Fibroblast of mammary gland (primary cell): ENCODE data around the gene CACNA1B.

Experiments
- DNase-seq: peaks from one replicate; pipeline ENCODE4 v3.0.0-alpha.2; 2010; ENCODE audit warnings: low read depth
- H3K4me3 ChIP-seq: 2 replicates; pipeline ENCODE4 v1.5.1; 2011; ENCODE audit warnings: low read depth, mild to moderate bottlenecking, low read length, moderate library complexity; ENCODE audit not compliant: control insufficient read depth
- TF ChIP-seq, protein P1 (sequence below): conservative IDR thresholded peaks from 2 replicates; pipeline ENCODE4 v1.5.1; 2011; ENCODE audit warnings: low read depth, low read length, inconsistent platforms; ENCODE audit not compliant: control insufficient read depth, insufficient read depth

The CACNA1B gene

DNA sequence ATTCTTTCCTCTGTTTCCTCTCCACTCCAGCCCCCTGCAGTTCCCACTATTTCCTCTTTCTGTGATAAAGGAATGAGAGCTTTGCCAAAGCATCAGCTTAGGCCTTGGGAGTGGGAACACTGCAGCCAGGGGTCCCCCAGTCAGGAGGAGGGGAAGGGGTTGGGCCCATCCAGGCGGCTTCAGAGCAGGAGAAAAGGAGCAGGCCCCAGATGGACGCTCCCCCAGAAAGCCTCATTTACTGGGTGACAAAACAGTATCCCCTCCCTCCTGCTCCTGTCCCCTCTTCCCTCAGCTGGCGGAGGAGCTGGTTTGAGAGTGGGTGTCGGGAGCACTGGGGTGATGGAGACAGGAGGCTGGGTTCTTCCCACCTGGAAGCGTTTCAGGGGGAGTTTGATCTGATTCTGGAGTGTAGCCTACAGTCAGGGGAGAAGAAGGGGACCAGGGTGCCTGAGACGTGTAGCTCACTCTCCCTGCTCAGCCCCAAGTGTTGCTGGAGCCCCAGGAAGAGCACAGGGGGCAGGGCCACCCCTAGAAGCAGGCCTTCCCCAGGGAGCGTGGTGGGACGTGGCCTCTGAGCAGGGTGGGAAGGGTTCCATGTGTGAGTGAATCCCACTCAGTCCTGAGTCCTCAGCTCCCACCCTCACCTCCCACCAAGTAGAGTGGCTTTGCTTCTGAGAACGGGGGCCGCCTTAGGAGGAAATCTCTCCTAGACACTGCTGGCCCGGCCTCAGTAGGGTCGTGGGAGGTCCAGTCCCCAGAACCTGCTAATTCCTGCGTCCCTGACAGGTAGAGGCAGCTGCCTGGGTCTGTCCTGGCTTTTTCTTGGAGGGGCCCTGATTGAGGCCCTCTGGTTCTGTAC lies 173.1 kb downstream of the CACNA1B start:
- TF ChIP-seq, protein P1, sequence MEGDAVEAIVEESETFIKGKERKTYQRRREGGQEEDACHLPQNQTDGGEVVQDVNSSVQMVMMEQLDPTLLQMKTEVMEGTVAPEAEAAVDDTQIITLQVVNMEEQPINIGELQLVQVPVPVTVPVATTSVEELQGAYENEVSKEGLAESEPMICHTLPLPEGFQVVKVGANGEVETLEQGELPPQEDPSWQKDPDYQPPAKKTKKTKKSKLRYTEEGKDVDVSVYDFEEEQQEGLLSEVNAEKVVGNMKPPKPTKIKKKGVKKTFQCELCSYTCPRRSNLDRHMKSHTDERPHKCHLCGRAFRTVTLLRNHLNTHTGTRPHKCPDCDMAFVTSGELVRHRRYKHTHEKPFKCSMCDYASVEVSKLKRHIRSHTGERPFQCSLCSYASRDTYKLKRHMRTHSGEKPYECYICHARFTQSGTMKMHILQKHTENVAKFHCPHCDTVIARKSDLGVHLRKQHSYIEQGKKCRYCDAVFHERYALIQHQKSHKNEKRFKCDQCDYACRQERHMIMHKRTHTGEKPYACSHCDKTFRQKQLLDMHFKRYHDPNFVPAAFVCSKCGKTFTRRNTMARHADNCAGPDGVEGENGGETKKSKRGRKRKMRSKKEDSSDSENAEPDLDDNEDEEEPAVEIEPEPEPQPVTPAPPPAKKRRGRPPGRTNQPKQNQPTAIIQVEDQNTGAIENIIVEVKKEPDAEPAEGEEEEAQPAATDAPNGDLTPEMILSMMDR: no peak
- no peak for DNase-seq
- H3K4me3 ChIP-seq: no peak overlapping the region

DNA sequence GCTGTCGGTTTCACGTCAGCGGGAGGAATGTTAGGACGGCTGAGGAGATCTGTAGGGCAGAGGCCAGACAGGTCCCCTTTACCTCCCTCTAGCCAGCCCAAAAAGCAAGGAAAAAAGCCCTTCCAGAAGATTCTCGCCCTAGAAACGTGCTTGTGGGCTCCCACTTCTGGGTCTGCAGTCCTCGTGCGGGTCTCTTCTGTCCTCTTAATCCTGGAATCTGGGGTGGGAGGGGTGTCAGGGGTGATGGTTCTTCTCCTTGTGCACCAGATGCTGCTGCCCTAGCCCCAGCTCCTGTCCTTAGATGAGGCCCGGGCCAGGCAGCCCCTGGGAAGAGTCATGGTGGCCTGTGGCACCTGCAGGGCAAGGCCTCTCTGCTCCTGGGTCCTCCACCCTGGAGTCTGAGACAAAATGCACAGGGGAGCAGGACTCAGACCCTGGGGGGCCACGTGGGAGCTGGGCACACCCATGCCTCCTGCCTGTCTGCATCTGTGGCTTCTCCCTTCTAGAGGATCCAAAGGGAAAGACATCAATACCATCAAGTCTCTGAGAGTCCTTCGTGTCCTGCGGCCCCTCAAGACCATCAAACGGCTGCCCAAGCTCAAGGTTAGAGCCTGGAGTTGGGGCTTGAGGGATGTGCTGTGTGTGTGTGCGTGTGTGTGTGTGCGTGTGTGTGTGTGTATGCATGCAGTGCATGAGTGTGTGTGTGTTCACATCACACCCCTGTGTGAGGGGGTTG lies 174.2 kb downstream of the CACNA1B start:
- no peak overlapping the region for H3K4me3 ChIP-seq
- TF ChIP-seq, protein P1: no peak
- DNase-seq: no peak

DNA sequence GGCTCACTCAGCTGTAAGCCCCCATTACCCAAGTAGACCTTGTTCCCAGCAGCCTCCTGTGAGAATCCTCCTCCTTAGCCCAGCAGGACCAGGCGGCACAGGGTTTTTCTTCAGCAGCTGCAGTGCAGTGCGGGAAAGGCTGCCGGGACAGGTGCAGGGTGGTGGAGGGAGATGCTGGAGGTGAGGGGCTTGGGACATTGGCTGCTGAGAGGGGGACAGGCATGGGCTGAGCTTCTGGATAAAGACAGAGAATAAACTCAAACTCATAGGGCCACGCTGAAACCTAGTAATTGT lies 174.7 kb downstream of the CACNA1B start:
- H3K4me3 ChIP-seq: no peak overlapping the region
- TF ChIP-seq, protein P1: no peak
- no peak for DNase-seq

DNA sequence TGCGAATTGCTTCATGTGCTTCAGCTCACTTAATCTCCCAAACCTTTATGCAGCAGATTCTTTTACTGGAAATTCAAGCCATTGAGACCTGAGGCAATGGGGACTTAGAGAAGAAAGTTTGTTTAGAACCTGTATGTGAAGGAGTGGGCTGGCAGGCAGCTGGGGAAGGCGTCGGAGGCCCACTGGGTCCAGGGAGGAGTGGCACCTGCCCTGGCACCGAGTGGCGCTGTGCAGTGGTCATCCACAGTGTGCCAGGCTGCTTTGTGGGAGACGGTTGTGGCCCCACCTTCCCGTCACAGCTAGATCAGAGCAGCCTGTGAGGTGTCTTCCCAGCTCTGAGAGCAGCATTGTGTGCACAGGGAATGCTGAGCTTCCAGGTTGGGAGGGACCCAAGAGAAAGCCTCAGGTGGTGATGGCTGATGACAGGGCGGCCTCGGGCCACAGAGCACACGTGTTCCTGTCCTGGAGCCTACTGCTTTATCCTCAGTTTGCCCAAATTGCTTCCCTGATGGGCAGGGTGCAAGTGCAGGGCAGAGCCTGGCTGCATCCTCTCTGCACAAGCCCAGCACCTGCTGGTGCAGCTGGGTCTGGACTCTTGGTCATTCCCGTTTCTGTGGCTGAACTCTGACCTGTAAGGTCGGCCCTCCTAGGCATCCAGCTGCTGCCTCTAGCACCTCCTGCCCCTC lies 175.2 kb downstream of the CACNA1B start:
- TF ChIP-seq, protein P1: no peak
- H3K4me3 ChIP-seq: no peak overlapping the region
- DNase-seq: no peak

DNA sequence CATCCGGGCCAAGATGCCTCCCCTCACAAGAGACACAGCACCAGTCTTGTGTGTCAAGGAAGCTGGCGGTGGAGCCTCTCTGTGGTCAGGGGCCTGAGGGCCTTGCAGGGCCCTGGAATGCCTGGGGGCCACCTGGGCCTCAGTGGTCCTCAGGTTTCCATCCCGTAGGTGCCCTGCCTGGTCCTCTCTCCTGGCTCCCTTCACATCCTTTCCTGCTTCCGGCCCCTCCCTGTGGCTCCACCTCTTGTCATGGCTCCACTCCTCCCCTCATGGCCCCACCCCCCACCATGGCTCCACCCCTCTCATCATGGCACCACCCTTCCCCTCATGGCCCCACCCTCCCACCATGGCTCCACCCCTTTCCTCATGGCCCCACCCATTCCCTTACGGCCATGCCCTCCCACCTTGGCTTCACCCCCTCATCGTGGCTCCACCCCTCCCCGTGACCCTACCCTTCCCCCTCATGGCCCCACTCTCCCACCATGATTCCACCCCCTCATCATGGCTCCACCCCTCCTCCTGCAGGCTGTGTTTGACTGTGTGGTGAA lies 175.8 kb downstream of the CACNA1B start:
- no peak overlapping the region for H3K4me3 ChIP-seq
- DNase-seq: no peak
- TF ChIP-seq, protein P1: no peak

DNA sequence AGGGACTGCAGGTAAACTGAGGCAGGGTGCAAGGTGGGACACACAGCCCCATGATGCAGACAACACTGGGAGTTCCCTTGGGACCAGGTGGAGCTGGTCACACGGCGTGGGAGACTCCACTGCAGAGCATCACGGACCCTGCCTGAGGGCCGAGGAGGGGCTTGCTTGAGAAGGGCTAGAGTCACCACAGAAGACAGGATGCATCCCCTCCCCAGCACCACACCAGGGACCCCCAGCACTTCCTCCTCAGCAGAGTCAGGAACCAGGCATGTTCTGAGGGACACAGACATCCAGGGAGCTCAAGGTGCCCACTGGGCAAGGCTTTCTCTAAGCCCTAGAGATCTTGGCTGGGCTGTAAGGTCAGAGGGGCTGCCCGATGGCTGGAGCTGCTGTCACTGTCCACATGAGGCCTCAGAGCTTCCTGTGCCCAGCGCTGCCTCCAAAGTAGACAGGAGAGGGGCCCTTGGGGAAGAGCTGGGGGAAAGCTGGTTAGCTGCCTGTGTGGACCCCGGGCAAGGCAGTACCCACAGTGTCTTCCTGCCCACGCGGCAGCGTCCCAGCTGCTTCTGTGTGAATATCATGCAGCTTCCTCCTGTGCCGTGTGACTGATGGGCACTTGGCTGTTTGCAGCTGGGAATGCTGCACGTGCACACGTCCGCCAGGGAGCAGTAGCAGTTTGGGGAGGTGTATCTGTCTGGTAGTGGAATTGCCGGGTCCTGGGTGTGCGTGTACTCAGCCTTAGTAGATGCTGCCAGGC lies 176.6 kb downstream of the CACNA1B start:
- DNase-seq: no peak
- H3K4me3 ChIP-seq: no peak overlapping the region
- TF ChIP-seq, protein P1: no peak
